CD4-positive, alpha-beta T cell treated with Interleukin-12 subunit alpha and Interleukin-12 subunit beta, for 1 hour (primary cell): Measurements from ENCODE around the gene PDE4D.

Source experiments
- DNase-seq: peaks from one replicate; pipeline ENCODE4 v3.0.0-alpha.2; 2020

PDE4D gene

GRCh38 chr5:58933891-58934628 lies 959.5 kb downstream of the PDE4D start:
- peak; percentile 61 for DNase-seq

GRCh38 chr5:58932057-58932612 lies 961.4 kb downstream of the PDE4D start:
- DNase-seq: no peak

GRCh38 chr5:58930520-58930919 lies 963.0 kb downstream of the PDE4D start:
- no peak for DNase-seq

GRCh38 chr5:58929726-58930125 lies 963.8 kb downstream of the PDE4D start:
- DNase-seq: no peak

- DNase-seq: no peak
Observed at GRCh38 chr5:58927938-58928337, 965.6 kb downstream of the PDE4D start.

GRCh38 chr5:58927181-58927580 lies 966.3 kb downstream of the PDE4D start:
- no peak for DNase-seq

GRCh38 chr5:58926541-58926935 lies 967.0 kb downstream of the PDE4D start:
- DNase-seq: no peak

- no peak for DNase-seq
Observed at GRCh38 chr5:58925627-58926540, 967.6 kb downstream of the PDE4D start.

GRCh38 chr5:58924306-58924705 lies 969.2 kb downstream of the PDE4D start:
- no peak for DNase-seq

- DNase-seq: no peak
Observed at GRCh38 chr5:58923355-58923754, 970.2 kb downstream of the PDE4D start.

- DNase-seq: no peak
Observed at GRCh38 chr5:58922461-58923171, 970.9 kb downstream of the PDE4D start.

GRCh38 chr5:58921159-58921558 lies 972.4 kb downstream of the PDE4D start:
- DNase-seq: no peak

GRCh38 chr5:58919833-58920232 lies 973.7 kb downstream of the PDE4D start:
- no peak for DNase-seq
